Prostate gland (tissue), 2 donors: Measurements from ENCODE around the gene FAM174A. TPM values are rescaled to one million over a fixed set of nuclear protein-coding genes. Genes with fewer than 3 reads are reported as not detected.

Source experiments
- DNase-seq: peaks from one replicate; pipeline ENCODE4 v3.0.0-alpha.2; 2019; ENCODE audit warnings: low spot score
- H3K27ac ChIP-seq, 2 donors: fragments of 200-600 bp; sonication (generic); 2 replicates each; pipeline ENCODE4 v1.5.1; 2017 to 2019
- H3K27me3 ChIP-seq: fragments of 200-600 bp; sonication (generic); replicated peaks from 2 replicates; pipeline ENCODE4 v1.5.1; 2019; ENCODE audit not compliant: insufficient read depth
- H3K36me3 ChIP-seq, 2 donors: fragments of 200-600 bp; sonication (generic); 1 replicate in 1 of 2; 2 replicates in 1 of 2; pipeline versions ENCODE4 v1.5.1 to v1.8.1; 2017 to 2019
- H3K4me1 ChIP-seq: fragments of 200-600 bp; sonication (generic); replicated peaks from 2 replicates; pipeline ENCODE4 v1.5.1; 2019
- H3K4me3 ChIP-seq, 2 donors: fragments of 200-600 bp; sonication (generic); 2 replicates each; pipeline ENCODE4 v1.5.1; 2017 to 2019
- H3K9me3 ChIP-seq: fragments of 200-600 bp; sonication (generic); 2 replicates; pipeline ENCODE4 v1.5.1; 2017
- CTCF ChIP-seq, 4 experiments: fragments of 200-600 bp in 2 of 4; fragments of 450-650 bp in 2 of 4; sonication (generic) in 2 of 4; IDR thresholded peaks; 1 replicate in 3 of 4; 2 replicates in 1 of 4; pipeline ENCODE4 v1.5.1; 2016 to 2019; ENCODE audit warnings: antibody characterized with exemption in 4 of 4, mild to moderate bottlenecking in 2 of 4, moderate library complexity in 2 of 4
- POLR2A ChIP-seq: fragments of 450-650 bp; IDR thresholded peaks from one replicate; pipeline ENCODE4 v1.6.1; 2016; ENCODE audit warnings: antibody characterized with exemption, mild to moderate bottlenecking
- POLR2AphosphoS5 ChIP-seq: sonication (generic); formaldehyde crosslinking; IDR thresholded peaks from one replicate; pipeline ENCODE4 v1.6.1; 2017; ENCODE audit warnings: antibody characterized with exemption
- WGBS: methylation state at CpG from one replicate; pipeline ENCODE4 v1.1.5; 2018; 5-methylcytosine and 5-hydroxymethylcytosine counted together
- intact Hi-C: fragments of 100-400 bp; cut with DNase I; formaldehyde crosslinking; loops from one replicate; pipeline ENCODE4 v1.14.2; 2022
- total RNA-seq, 2 donors: library from RNA; depleted of rRNA; stranded (reverse); fragments of >200 nt; gene quantifications; one replicate each; pipeline ENCODE4 v1.1.0, GENCODE V29; 2016

FAM174A gene
- total RNA-seq, 2 donors from 2014 or later, result 41.6 to 74.5 TPM

GRCh38 chr5:100584069-100584468, 48.9 kb downstream of the FAM174A start:
- DNase-seq, result no peak
- 53% methylated on average over 1 of the region's 1 CpG for WGBS
- TF ChIP-seq POLR2A (no peak), CTCF (IDR thresholded peaks at IDR 0.05) (no peak), POLR2AphosphoS5 (no peak)
- Histone ChIP-seq H3K9me3 (no peaks in the 10 kb centered on the region), H3K27ac (no peak overlapping the region), H3K4me1 (no peaks in the 10 kb centered on the region), H3K36me3 (no peaks in the 10 kb centered on the region), H3K27me3 (no peaks in the 10 kb centered on the region), H3K4me3 (no peak overlapping the region)
- intact Hi-C loops, result no loop called here

GRCh38 chr5:100584889-100585288, 49.7 kb downstream of the FAM174A start:
- Histone ChIP-seq H3K36me3 (no peaks in the 10 kb centered on the region), H3K4me3 (no peak overlapping the region), H3K9me3 (no peaks in the 10 kb centered on the region), H3K4me1 (no peaks in the 10 kb centered on the region), H3K27me3 (no peaks in the 10 kb centered on the region), H3K27ac (no peak overlapping the region)
- WGBS, result 86% methylated on average over 5 of the region's 5 CpGs
- intact Hi-C loops, result no loop called here
- TF ChIP-seq POLR2A (no peak), CTCF (IDR thresholded peaks at IDR 0.05) (no peak), POLR2AphosphoS5 (no peak)
- no peak for DNase-seq

DNA sequence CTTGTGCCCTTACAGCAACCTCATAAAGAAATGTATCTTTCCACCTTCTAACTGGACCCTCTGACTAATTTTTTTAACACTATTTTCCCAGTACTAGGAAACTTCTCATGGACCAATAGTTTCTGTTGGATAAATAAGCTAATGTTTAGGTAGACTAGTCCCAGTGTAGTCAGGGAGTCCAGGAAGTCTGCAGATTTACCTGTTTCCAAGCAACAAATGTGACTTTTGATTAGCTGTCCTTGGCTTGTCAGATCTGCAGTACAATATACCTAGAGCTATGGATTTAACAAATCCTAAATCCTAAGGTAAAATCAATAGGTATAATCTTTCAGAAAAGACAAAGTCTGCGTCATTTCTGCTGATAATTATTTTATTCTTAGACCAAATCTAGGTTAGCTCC, 55.7 kb downstream of the FAM174A start:
- no peak for DNase-seq
- intact Hi-C loops, result no loop called here
- 95% methylated on average over 1 of the region's 1 CpG for WGBS

GRCh38 chr5:100595152-100595811, 60.1 kb downstream of the FAM174A start:
- TF ChIP-seq POLR2AphosphoS5 (no peak), POLR2A (no peak), CTCF (IDR thresholded peaks at IDR 0.05) (no peak)
- 40% methylated on average over 7 of the region's 7 CpGs for WGBS
- intact Hi-C loops, result no loop called here
- no peak overlapping the region for H3K4me3 ChIP-seq
- no peaks in the 10 kb centered on the region for H3K27me3 ChIP-seq
- no peak overlapping the region for H3K27ac ChIP-seq
- no peaks in the 10 kb centered on the region for H3K4me1 ChIP-seq
- H3K36me3 ChIP-seq, result no peaks in the 10 kb centered on the region
- no peaks in the 10 kb centered on the region for H3K9me3 ChIP-seq
- DNase-seq, result no peak

More for the DNA sequence above, 55.7 kb downstream of the FAM174A start:
- Histone ChIP-seq H3K9me3 (no peaks in the 10 kb centered on the region), H3K4me1 (no peaks in the 10 kb centered on the region), H3K36me3 (no peaks in the 10 kb centered on the region), H3K27ac (no peak overlapping the region), H3K4me3 (no peak overlapping the region), H3K27me3 (no peaks in the 10 kb centered on the region)
- TF ChIP-seq CTCF (IDR thresholded peaks at IDR 0.05) (no peak), POLR2A (no peak), POLR2AphosphoS5 (no peak)

DNA sequence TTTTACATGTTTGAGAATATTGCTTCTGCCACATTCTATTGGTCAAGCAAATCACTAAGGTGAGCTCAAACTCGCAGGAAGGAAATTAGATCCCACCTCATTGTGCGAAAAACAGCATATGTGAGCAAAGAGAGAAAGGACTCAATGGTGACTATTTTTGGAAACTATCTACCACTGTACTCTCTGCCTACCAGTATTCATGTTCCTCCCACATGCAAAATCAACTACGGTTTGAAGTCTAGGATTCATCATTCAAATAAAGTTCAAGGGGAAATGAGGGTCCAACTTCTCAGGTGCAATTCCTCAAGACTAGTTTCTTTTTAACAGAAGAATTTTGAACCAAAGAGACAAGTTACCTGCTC, 60.6 kb downstream of the FAM174A start:
- H3K9me3 ChIP-seq, result no peaks in the 10 kb centered on the region
- no peak overlapping the region for H3K4me3 ChIP-seq
- WGBS, result 87% methylated on average over 3 of the region's 3 CpGs
- no peak overlapping the region for H3K27ac ChIP-seq
- intact Hi-C loops, result no loop called here
- no peaks in the 10 kb centered on the region for H3K4me1 ChIP-seq
- DNase-seq, result no peak
- TF ChIP-seq POLR2AphosphoS5 (no peak), POLR2A (no peak), CTCF (IDR thresholded peaks at IDR 0.05) (no peak)
- no peaks in the 10 kb centered on the region for H3K36me3 ChIP-seq
- no peaks in the 10 kb centered on the region for H3K27me3 ChIP-seq
